ENCODE data around the gene TFPI. TPM values are rescaled to one million over a fixed set of nuclear protein-coding genes. Genes with fewer than 3 reads are reported as not detected.

Gene TFPI
- polyA plus RNA-seq (2013, experiment 1 of 2): 457 TPM
- 455 TPM for polyA plus RNA-seq (2013, experiment 2 of 2)

- Histone ChIP-seq H3K27ac (ENCODE audit: low read depth, low read length, severe bottlenecking) (peak within 1 kb of the TSS; percentile 67), H3K36me3 (ENCODE audit: control insufficient read depth, insufficient read depth, low read length) (peaks cover 13% of the 10 kb centered on the region), H3K9me3 (ENCODE audit: control insufficient read depth, low read length) (no peaks in the 10 kb centered on the region), H3K4me3 (ENCODE audit: extremely low read depth, insufficient read depth, low read length, poor library complexity, severe bottlenecking) (peak within 1 kb of the TSS; percentile 69), H3K4me1 (ENCODE audit: control insufficient read depth, insufficient read depth, low read length, poor library complexity, severe bottlenecking) (peaks cover 9% of the 10 kb centered on the region)
- 30 to 40% methylated on average over 5 of the region's 9 CpGs for WGBS, 2 experiments (ENCODE audit: insufficient coverage in 2 of 2)
These were observed at the start of gene TFPI for GRCh38 chr2:187554011-187554703. Gene TFPI, minus strand, starts transcription at chr2:187554435. Its CDS starts 50,667 bp downstream, at chr2:187503768.

- H3K4me3 ChIP-seq (ENCODE audit: extremely low read depth, insufficient read depth, low read length, poor library complexity, severe bottlenecking): no peak overlapping the region
- H3K27ac ChIP-seq (ENCODE audit: low read depth, low read length, severe bottlenecking): no peak overlapping the region
- no CpG with 5 or more reads among the region's 1 CpG for WGBS, 2 experiments (ENCODE audit: insufficient coverage in 2 of 2)
- H3K4me1 ChIP-seq (ENCODE audit: control insufficient read depth, insufficient read depth, low read length, poor library complexity, severe bottlenecking): no peaks in the 10 kb centered on the region
- H3K36me3 ChIP-seq (ENCODE audit: control insufficient read depth, insufficient read depth, low read length): no peaks in the 10 kb centered on the region
- H3K9me3 ChIP-seq (ENCODE audit: control insufficient read depth, low read length): no peaks in the 10 kb centered on the region
These were observed 40.6 kb upstream of the TFPI start for GRCh38 chr2:187594801-187595200.

- Histone ChIP-seq H3K4me3 (ENCODE audit: extremely low read depth, insufficient read depth, low read length, poor library complexity, severe bottlenecking) (no peak overlapping the region), H3K9me3 (ENCODE audit: control insufficient read depth, low read length) (no peaks in the 10 kb centered on the region), H3K36me3 (ENCODE audit: control insufficient read depth, insufficient read depth, low read length) (no peaks in the 10 kb centered on the region), H3K27ac (ENCODE audit: low read depth, low read length, severe bottlenecking) (no peak overlapping the region), H3K4me1 (ENCODE audit: control insufficient read depth, insufficient read depth, low read length, poor library complexity, severe bottlenecking) (no peaks in the 10 kb centered on the region)
- 57% methylated on average over 1 of the region's 1 CpG; no CpG with 5 or more reads in 1 of the 2 experiments for WGBS, 2 experiments (ENCODE audit: insufficient coverage in 2 of 2)
These were observed 39.5 kb upstream of the TFPI start for GRCh38 chr2:187593697-187594096.

- Histone ChIP-seq H3K4me3 (ENCODE audit: extremely low read depth, insufficient read depth, low read length, poor library complexity, severe bottlenecking) (no peak overlapping the region), H3K36me3 (ENCODE audit: control insufficient read depth, insufficient read depth, low read length) (no peaks in the 10 kb centered on the region), H3K4me1 (ENCODE audit: control insufficient read depth, insufficient read depth, low read length, poor library complexity, severe bottlenecking) (no peaks in the 10 kb centered on the region), H3K9me3 (ENCODE audit: control insufficient read depth, low read length) (no peaks in the 10 kb centered on the region), H3K27ac (ENCODE audit: low read depth, low read length, severe bottlenecking) (no peak overlapping the region)
These were observed 38.9 kb upstream of the TFPI start for GRCh38 chr2:187593098-187593497.

GRCh38 chr2:187590175-187590574, 35.9 kb upstream of the TFPI start:
- 100% methylated on average over 1 of the region's 1 CpG; no CpG with 5 or more reads in 1 of the 2 experiments for WGBS, 2 experiments (ENCODE audit: insufficient coverage in 2 of 2)
- no peaks in the 10 kb centered on the region for H3K36me3 ChIP-seq (ENCODE audit: control insufficient read depth, insufficient read depth, low read length)
- no peak overlapping the region for H3K4me3 ChIP-seq (ENCODE audit: extremely low read depth, insufficient read depth, low read length, poor library complexity, severe bottlenecking)
- H3K9me3 ChIP-seq (ENCODE audit: control insufficient read depth, low read length): no peaks in the 10 kb centered on the region
- H3K27ac ChIP-seq (ENCODE audit: low read depth, low read length, severe bottlenecking): no peak overlapping the region
- H3K4me1 ChIP-seq (ENCODE audit: control insufficient read depth, insufficient read depth, low read length, poor library complexity, severe bottlenecking): no peaks in the 10 kb centered on the region

- no peak overlapping the region for H3K27ac ChIP-seq (ENCODE audit: low read depth, low read length, severe bottlenecking)
- no peaks in the 10 kb centered on the region for H3K36me3 ChIP-seq (ENCODE audit: control insufficient read depth, insufficient read depth, low read length)
- no peaks in the 10 kb centered on the region for H3K9me3 ChIP-seq (ENCODE audit: control insufficient read depth, low read length)
- no peak overlapping the region for H3K4me3 ChIP-seq (ENCODE audit: extremely low read depth, insufficient read depth, low read length, poor library complexity, severe bottlenecking)
- 85 to 86% methylated on average over 3 of the region's 4 CpGs for whole genome bisulfite sequencing, 2 experiments (ENCODE audit: insufficient coverage in 2 of 2)
- no peaks in the 10 kb centered on the region for H3K4me1 ChIP-seq (ENCODE audit: control insufficient read depth, insufficient read depth, low read length, poor library complexity, severe bottlenecking)
These were observed 31.9 kb upstream of the TFPI start for GRCh38 chr2:187586011-187586641.

GRCh38 chr2:187581125-187581896, 27.1 kb upstream of the TFPI start:
- no CpG with 5 or more reads among the region's 4 CpGs for WGBS, 2 experiments (ENCODE audit: insufficient coverage in 2 of 2)

GRCh38 chr2:187580462-187581124, 26.4 kb upstream of the TFPI start:
- 20% methylated on average over 2 of the region's 7 CpGs; no CpG with 5 or more reads in 1 of the 2 experiments for WGBS, 2 experiments (ENCODE audit: insufficient coverage in 2 of 2)
- Histone ChIP-seq H3K4me1 (ENCODE audit: control insufficient read depth, insufficient read depth, low read length, poor library complexity, severe bottlenecking) (peaks cover 14% of the 10 kb centered on the region), H3K4me3 (ENCODE audit: extremely low read depth, insufficient read depth, low read length, poor library complexity, severe bottlenecking) (no peak overlapping the region), H3K27ac (ENCODE audit: low read depth, low read length, severe bottlenecking) (no peak overlapping the region), H3K9me3 (ENCODE audit: control insufficient read depth, low read length) (no peaks in the 10 kb centered on the region), H3K36me3 (ENCODE audit: control insufficient read depth, insufficient read depth, low read length) (no peaks in the 10 kb centered on the region)

More at GRCh38 chr2:187581125-187581896, 27.1 kb upstream of the TFPI start:
- no peak overlapping the region for H3K27ac ChIP-seq (ENCODE audit: low read depth, low read length, severe bottlenecking)
- no peaks in the 10 kb centered on the region for H3K9me3 ChIP-seq (ENCODE audit: control insufficient read depth, low read length)
- H3K4me1 ChIP-seq (ENCODE audit: control insufficient read depth, insufficient read depth, low read length, poor library complexity, severe bottlenecking): peaks cover 9% of the 10 kb centered on the region
- H3K4me3 ChIP-seq (ENCODE audit: extremely low read depth, insufficient read depth, low read length, poor library complexity, severe bottlenecking): no peak overlapping the region
- no peaks in the 10 kb centered on the region for H3K36me3 ChIP-seq (ENCODE audit: control insufficient read depth, insufficient read depth, low read length)

- WGBS, 2 experiments (ENCODE audit: insufficient coverage in 2 of 2): 83 to 100% methylated on average over 2 of the region's 2 CpGs
- Histone ChIP-seq H3K9me3 (ENCODE audit: control insufficient read depth, low read length) (peaks cover 5% of the 10 kb centered on the region), H3K4me1 (ENCODE audit: control insufficient read depth, insufficient read depth, low read length, poor library complexity, severe bottlenecking) (peaks cover 24% of the 10 kb centered on the region), H3K27ac (ENCODE audit: low read depth, low read length, severe bottlenecking) (peak overlapping the region; percentile 48), H3K4me3 (ENCODE audit: extremely low read depth, insufficient read depth, low read length, poor library complexity, severe bottlenecking) (no peak overlapping the region), H3K36me3 (ENCODE audit: control insufficient read depth, insufficient read depth, low read length) (peaks cover 2% of the 10 kb centered on the region)
These were observed 23.1 kb upstream of the TFPI start for GRCh38 chr2:187577310-187577709.

GRCh38 chr2:187576906-187577305, 22.7 kb upstream of the TFPI start:
- peak overlapping the region; percentile 48 for H3K27ac ChIP-seq (ENCODE audit: low read depth, low read length, severe bottlenecking)

More at GRCh38 chr2:187576906-187577305, 22.7 kb upstream of the TFPI start:
- Histone ChIP-seq H3K9me3 (ENCODE audit: control insufficient read depth, low read length) (peaks cover 5% of the 10 kb centered on the region), H3K36me3 (ENCODE audit: control insufficient read depth, insufficient read depth, low read length) (peaks cover 2% of the 10 kb centered on the region), H3K4me1 (ENCODE audit: control insufficient read depth, insufficient read depth, low read length, poor library complexity, severe bottlenecking) (peaks cover 24% of the 10 kb centered on the region), H3K4me3 (ENCODE audit: extremely low read depth, insufficient read depth, low read length, poor library complexity, severe bottlenecking) (no peak overlapping the region)
